HCT116 (cell line): ENCODE data around the gene GALNT18. TPM values are rescaled to one million over a fixed set of nuclear protein-coding genes. Genes with fewer than 3 reads are reported as not detected.

Source experiments
- ATAC-seq: fragments of 200-7000 bp; cut with Tn5 transposase; 2 replicates; pipeline ENCODE4 v1.9.1; 2020; ENCODE audit warnings: mild to moderate bottlenecking, moderate library complexity
- BruUV-seq: library from RNA; stranded (reverse); fragments of 400-500 nt; replicated peaks from 2 replicates; lab custom pipeline; 2021; lab: Mats Ljungman, UMichigan
- CTCF ChIA-PET: fragments of 300-600 bp; sonication (Branson Sonifier 250); formaldehyde crosslinking; loops from one replicate; lab custom pipeline; 2021; ENCODE audit warnings: antibody characterized with exemption; lab: Charles Lee
- POLR2A ChIA-PET: fragments of 300-600, 350-600 bp; sonication (Branson Sonifier 250); formaldehyde crosslinking; loops from one replicate; lab custom pipeline; 2021; ENCODE audit warnings: antibody characterized with exemption; lab: Charles Lee
- RAD21 ChIA-PET, 2 experiments: fragments of 300-600 bp; sonication (Branson Sonifier 250); formaldehyde crosslinking; loops; one replicate each; lab custom pipeline; 2023; ENCODE audit warnings: low total read pairs in 2 of 2; ENCODE audit not compliant: uncharacterized antibody in 2 of 2, unreplicated experiment in 2 of 2, low non-redundant PET in 1 of 2; lab: Charles Lee
- DNase-seq: peaks from one replicate; pipeline ENCODE4 v3.0.0-alpha.2; 2010; ENCODE audit warnings: low read depth, low spot score
- H2AFZ ChIP-seq: fragments of 200-600 bp; shearing (Covaris generic), sonication (generic); 2 replicates; pipeline ENCODE4 v1.6.1; 2017; ENCODE audit warnings: low read depth, mixed run types, mixed read lengths, antibody characterized with exemption, low read length; ENCODE audit not compliant: poor library complexity, severe bottlenecking
- H3K27ac ChIP-seq: 2 replicates; pipeline ENCODE4 v1.5.1; 2012; ENCODE audit warnings: low read depth, low read length
- H3K27me3 ChIP-seq: fragments of 200-600 bp; sonication (generic); 2 replicates; pipeline ENCODE4 v1.6.1; 2016; ENCODE audit warnings: mixed run types, low read length, mixed read lengths; ENCODE audit not compliant: insufficient read depth
- H3K36me3 ChIP-seq, 2 experiments: fragments of 200-500 bp in 1 of 2; fragments of 200-600 bp in 1 of 2; sonication (Bioruptor generic) in 1 of 2; sonication (generic) in 1 of 2; 2 replicates each; pipeline versions ENCODE4 v1.5.1 to v1.6.1; 2014 to 2016; ENCODE audit warnings: low read length in 2 of 2, inconsistent platforms in 1 of 2, mixed read lengths in 1 of 2, mixed run types in 1 of 2; ENCODE audit not compliant: insufficient read depth in 2 of 2, control insufficient read depth in 1 of 2
- H3K4me1 ChIP-seq, 2 experiments: fragments of 200-600 bp in 1 of 2; sonication (generic) in 1 of 2; 2 replicates each; pipeline versions ENCODE4 v1.5.1 to v1.6.1; 2012 to 2017; ENCODE audit warnings: low read length in 2 of 2, inconsistent platforms in 1 of 2, mild to moderate bottlenecking in 1 of 2, mixed read lengths in 1 of 2, mixed run types in 1 of 2, moderate library complexity in 1 of 2; ENCODE audit not compliant: insufficient read depth in 2 of 2, control insufficient read depth in 1 of 2
- H3K4me2 ChIP-seq: fragments of 200-600 bp; sonication (generic); 2 replicates; pipeline ENCODE4 v1.6.1; 2017; ENCODE audit warnings: mixed run types, low read length, mixed read lengths
- H3K4me3 ChIP-seq, 2 experiments: fragments of 200-600 bp in 1 of 2; sonication (generic) in 1 of 2; replicated peaks in 1 of 2; 2 replicates each; pipeline ENCODE4 v1.5.1; 2011 to 2016; ENCODE audit warnings: low read length in 2 of 2, control low read depth in 1 of 2, low read depth in 1 of 2, mild to moderate bottlenecking in 1 of 2, mixed read lengths in 1 of 2, mixed run types in 1 of 2
- H3K79me2 ChIP-seq: fragments of 200-600 bp; sonication (generic); 2 replicates; pipeline ENCODE4 v1.6.1; 2017; ENCODE audit warnings: mild to moderate bottlenecking, mixed run types, low read length, moderate library complexity, mixed read lengths; ENCODE audit not compliant: insufficient read depth
- H3K9ac ChIP-seq: fragments of 200-600 bp; sonication (generic); 2 replicates; pipeline ENCODE4 v1.6.1; 2016; ENCODE audit warnings: low read length, mixed read lengths
- H3K9me2 ChIP-seq: fragments of 200-600 bp; sonication (generic), shearing (Covaris generic); 2 replicates; pipeline ENCODE4 v1.6.1; 2017; ENCODE audit warnings: mixed run types, mild to moderate bottlenecking, moderate library complexity; ENCODE audit not compliant: insufficient read depth
- H3K9me3 ChIP-seq, 2 experiments: fragments of 200-500 bp in 1 of 2; fragments of 200-600 bp in 1 of 2; sonication (Bioruptor generic) in 1 of 2; sonication (generic) in 1 of 2; 2 replicates each; pipeline ENCODE4 v1.6.1; 2014 to 2017; ENCODE audit warnings: low read length in 2 of 2, mixed read lengths in 2 of 2, inconsistent platforms in 1 of 2, low read depth in 1 of 2, mild to moderate bottlenecking in 1 of 2, mixed run types in 1 of 2, moderate library complexity in 1 of 2; ENCODE audit not compliant: control insufficient read depth in 1 of 2, insufficient read depth in 1 of 2
- H4K20me1 ChIP-seq: fragments of 200-600 bp; sonication (generic), shearing (Covaris generic); 2 replicates; pipeline ENCODE4 v1.6.1; 2017; ENCODE audit warnings: mixed run types, mild to moderate bottlenecking, moderate library complexity; ENCODE audit not compliant: insufficient read depth
- ELF1 ChIP-seq: IDR thresholded peaks from 2 replicates; pipeline ENCODE4 v1.6.1; 2012; ENCODE audit warnings: low read depth, borderline replicate concordance
- EZH2 ChIP-seq: fragments of 200-600 bp; sonication (generic); IDR thresholded peaks from 2 replicates; pipeline ENCODE4 v1.6.1; 2017; ENCODE audit warnings: antibody characterized with exemption, mixed run types
- EZH2phosphoT487 ChIP-seq: fragments of 200-600 bp; IDR thresholded peaks from 2 replicates; pipeline ENCODE4 v1.6.1; 2018; ENCODE audit warnings: antibody characterized with exemption, borderline replicate concordance
- JUND ChIP-seq: IDR thresholded peaks from 2 replicates; pipeline ENCODE4 v1.6.1; 2012
- POLR2AphosphoS5 ChIP-seq: IDR thresholded peaks from 2 replicates; pipeline ENCODE4 v1.6.1; 2011; ENCODE audit warnings: mild to moderate bottlenecking, low read depth, low read length, moderate library complexity
- SP1 ChIP-seq: IDR thresholded peaks from 2 replicates; pipeline ENCODE4 v1.6.1; 2012; ENCODE audit warnings: low read depth
- TCF7L2 ChIP-seq: IDR thresholded peaks from 2 replicates; pipeline ENCODE4 v1.7.0; 2011; ENCODE audit warnings: borderline replicate concordance, inconsistent platforms; ENCODE audit not compliant: insufficient read depth, insufficient read length; ENCODE audit errors: extremely low read depth
- ZFX ChIP-seq: fragments of 450-650 bp; IDR thresholded peaks from 2 replicates; pipeline ENCODE4 v1.6.1; 2017
- intact Hi-C: fragments of 100-400 bp; cut with micrococcal nuclease; formaldehyde crosslinking; loops from 2 replicates; pipeline ENCODE4 v1.10.0; 2022
- total RNA-seq: library from RNA; stranded (reverse); gene quantifications from one replicate; pipeline ENCODE4 v1.2.1, GENCODE V29; 2021; ENCODE audit not compliant: unreplicated experiment
- TF ChIP-seq, protein P1 (sequence below): IDR thresholded peaks from 2 replicates; pipeline ENCODE4 v1.6.1; 2012
- TF ChIP-seq, protein P2 (sequence below): IDR thresholded peaks from 2 replicates; pipeline ENCODE4 v1.6.1; 2012; ENCODE audit warnings: low read depth
- TF ChIP-seq, protein P3 (sequence below): IDR thresholded peaks from 2 replicates; pipeline ENCODE4 v1.6.1; 2011; ENCODE audit warnings: mild to moderate bottlenecking, low read length, moderate library complexity; ENCODE audit not compliant: insufficient replicate concordance; ENCODE audit errors: extremely low read depth

Gene GALNT18
- total RNA-seq, 1 experiment from 2014 or later: 19.9 TPM

DNA sequence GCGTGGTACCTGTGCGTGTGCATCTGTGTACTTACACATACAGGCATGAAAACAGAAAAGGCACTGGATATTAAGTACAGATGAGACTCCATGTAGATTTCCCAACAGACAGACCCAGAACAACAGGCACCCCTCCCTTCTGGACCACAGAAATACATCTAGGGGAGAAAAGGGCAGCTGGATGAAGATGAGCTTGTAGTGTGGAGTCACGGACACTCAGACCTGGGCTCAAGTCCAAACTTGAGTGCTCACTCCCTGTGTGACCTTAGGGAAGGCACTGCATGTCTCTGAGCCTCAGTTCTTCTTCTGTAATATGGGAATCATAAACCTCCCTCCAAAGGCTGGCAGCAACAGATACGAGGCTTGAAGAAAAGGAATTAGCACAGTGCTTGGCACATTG is 108.9 kb downstream of the GALNT18 start:
- H4K20me1 ChIP-seq: peaks cover 3% of the 10 kb centered on the region; the same call in 1 of the 2 replicates
- TF ChIP-seq, protein P1, sequence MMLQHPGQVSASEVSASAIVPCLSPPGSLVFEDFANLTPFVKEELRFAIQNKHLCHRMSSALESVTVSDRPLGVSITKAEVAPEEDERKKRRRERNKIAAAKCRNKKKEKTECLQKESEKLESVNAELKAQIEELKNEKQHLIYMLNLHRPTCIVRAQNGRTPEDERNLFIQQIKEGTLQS: no peak
- TF ChIP-seq EZH2 (no peak), JUND (no peak), EZH2phosphoT487 (no peak), TCF7L2 (no peak), POLR2AphosphoS5 (no peak), ELF1 (no peak), SP1 (no peak), ZFX (no peak)
- TF ChIP-seq, protein P2, sequence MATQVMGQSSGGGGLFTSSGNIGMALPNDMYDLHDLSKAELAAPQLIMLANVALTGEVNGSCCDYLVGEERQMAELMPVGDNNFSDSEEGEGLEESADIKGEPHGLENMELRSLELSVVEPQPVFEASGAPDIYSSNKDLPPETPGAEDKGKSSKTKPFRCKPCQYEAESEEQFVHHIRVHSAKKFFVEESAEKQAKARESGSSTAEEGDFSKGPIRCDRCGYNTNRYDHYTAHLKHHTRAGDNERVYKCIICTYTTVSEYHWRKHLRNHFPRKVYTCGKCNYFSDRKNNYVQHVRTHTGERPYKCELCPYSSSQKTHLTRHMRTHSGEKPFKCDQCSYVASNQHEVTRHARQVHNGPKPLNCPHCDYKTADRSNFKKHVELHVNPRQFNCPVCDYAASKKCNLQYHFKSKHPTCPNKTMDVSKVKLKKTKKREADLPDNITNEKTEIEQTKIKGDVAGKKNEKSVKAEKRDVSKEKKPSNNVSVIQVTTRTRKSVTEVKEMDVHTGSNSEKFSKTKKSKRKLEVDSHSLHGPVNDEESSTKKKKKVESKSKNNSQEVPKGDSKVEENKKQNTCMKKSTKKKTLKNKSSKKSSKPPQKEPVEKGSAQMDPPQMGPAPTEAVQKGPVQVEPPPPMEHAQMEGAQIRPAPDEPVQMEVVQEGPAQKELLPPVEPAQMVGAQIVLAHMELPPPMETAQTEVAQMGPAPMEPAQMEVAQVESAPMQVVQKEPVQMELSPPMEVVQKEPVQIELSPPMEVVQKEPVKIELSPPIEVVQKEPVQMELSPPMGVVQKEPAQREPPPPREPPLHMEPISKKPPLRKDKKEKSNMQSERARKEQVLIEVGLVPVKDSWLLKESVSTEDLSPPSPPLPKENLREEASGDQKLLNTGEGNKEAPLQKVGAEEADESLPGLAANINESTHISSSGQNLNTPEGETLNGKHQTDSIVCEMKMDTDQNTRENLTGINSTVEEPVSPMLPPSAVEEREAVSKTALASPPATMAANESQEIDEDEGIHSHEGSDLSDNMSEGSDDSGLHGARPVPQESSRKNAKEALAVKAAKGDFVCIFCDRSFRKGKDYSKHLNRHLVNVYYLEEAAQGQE: no peak
- TF ChIP-seq, protein P3, sequence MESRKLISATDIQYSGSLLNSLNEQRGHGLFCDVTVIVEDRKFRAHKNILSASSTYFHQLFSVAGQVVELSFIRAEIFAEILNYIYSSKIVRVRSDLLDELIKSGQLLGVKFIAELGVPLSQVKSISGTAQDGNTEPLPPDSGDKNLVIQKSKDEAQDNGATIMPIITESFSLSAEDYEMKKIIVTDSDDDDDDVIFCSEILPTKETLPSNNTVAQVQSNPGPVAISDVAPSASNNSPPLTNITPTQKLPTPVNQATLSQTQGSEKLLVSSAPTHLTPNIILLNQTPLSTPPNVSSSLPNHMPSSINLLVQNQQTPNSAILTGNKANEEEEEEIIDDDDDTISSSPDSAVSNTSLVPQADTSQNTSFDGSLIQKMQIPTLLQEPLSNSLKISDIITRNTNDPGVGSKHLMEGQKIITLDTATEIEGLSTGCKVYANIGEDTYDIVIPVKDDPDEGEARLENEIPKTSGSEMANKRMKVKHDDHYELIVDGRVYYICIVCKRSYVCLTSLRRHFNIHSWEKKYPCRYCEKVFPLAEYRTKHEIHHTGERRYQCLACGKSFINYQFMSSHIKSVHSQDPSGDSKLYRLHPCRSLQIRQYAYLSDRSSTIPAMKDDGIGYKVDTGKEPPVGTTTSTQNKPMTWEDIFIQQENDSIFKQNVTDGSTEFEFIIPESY: no peak
- intact Hi-C loops: no loop called here
- BruUV-seq: no TSS peak
- H2AFZ ChIP-seq: no peak overlapping the region
- RAD21 ChIA-PET: no interaction called here
- no peaks in the 10 kb centered on the region for H3K9me2 ChIP-seq
- ATAC-seq (no peak), DNase-seq (no peak)
- H3K4me1 ChIP-seq: no peaks in the 10 kb centered on the region
- no peak overlapping the region for H3K9ac ChIP-seq
- no peaks in the 10 kb centered on the region for H3K36me3 ChIP-seq
- H3K9me3 ChIP-seq: no peaks in the 10 kb centered on the region
- CTCF ChIA-PET: no interaction called here
- H3K27ac ChIP-seq: no peak overlapping the region
- H3K27me3 ChIP-seq: no peaks in the 10 kb centered on the region
- H3K4me3 ChIP-seq: no peak overlapping the region
- POLR2A ChIA-PET: no interaction called here
- 0 out of 2 replicates have a peak, but pooled peaks cover 4% of the 10 kb centered on the region for H3K79me2 ChIP-seq
- no peak overlapping the region for H3K4me2 ChIP-seq
